GM19351 (cell line): ENCODE data around the gene EXOG.

Source experiments
- ATAC-seq: cut with Tn5 transposase; IDR thresholded peaks from one replicate; pipeline ENCODE4 v1.9.1; 2021; ENCODE audit warnings: mild to moderate bottlenecking, moderate library complexity; ENCODE audit not compliant: unreplicated experiment

Gene EXOG

DNA sequence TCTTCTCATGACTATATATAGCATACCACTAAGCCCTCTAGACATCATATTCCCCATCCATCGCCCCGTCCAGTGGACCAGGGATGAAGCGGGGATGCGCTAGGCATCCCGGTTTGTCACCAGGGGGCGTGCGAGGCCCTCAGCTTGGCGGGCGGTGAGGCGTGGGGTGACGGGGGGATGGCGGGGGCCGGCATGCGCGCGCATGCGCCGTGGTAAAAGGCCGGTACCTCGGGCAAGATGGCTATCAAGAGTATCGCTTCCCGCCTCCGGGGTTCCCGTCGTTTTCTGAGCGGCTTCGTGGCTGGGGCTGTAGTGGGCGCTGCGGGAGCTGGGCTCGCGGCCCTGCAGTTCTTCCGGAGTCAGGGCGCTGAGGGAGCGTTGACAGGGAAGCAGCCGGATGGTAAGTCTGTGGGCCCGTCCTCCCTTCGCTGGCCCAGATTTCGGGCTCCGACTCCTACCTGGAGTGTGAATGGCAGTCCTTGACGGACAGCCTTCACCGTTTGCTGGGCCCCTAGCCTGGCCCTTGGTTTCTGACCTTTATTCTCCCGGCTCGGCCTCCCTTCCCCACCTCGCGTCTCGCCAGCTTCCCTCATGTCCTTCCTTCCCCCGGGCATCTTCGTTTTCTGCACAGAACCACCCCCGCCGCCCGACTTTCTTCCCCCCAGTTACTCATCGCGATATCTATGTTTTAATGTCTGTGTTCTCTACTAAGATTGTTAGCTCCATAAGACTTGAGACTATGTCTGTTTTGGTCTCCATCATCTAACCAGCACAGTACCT, at the start of gene EXOG:
EXOG (plus strand) TSS at position 210 of the 780 bp plus-strand sequence; CDS start at position 238, 28 bp downstream.
- peak; percentile 89 for ATAC-seq

- ATAC-seq = no peak
Observed at GRCh38 chr3:38446812-38447211, 49.3 kb upstream of the EXOG start.

- ATAC-seq = no peak
Observed at GRCh38 chr3:38450853-38451252, 45.3 kb upstream of the EXOG start.

- peak; percentile 47 for ATAC-seq
Observed at GRCh38 chr3:38453075-38453912, 42.8 kb upstream of the EXOG start, which contains the start of gene ACVR2B. Gene ACVR2B, plus strand, starts transcription at chr3:38453890. Its CDS starts 433 bp downstream, at chr3:38454323.

GRCh38 chr3:38453913-38454177, 42.3 kb upstream of the EXOG start:
- peak; percentile 21 for ATAC-seq

DNA sequence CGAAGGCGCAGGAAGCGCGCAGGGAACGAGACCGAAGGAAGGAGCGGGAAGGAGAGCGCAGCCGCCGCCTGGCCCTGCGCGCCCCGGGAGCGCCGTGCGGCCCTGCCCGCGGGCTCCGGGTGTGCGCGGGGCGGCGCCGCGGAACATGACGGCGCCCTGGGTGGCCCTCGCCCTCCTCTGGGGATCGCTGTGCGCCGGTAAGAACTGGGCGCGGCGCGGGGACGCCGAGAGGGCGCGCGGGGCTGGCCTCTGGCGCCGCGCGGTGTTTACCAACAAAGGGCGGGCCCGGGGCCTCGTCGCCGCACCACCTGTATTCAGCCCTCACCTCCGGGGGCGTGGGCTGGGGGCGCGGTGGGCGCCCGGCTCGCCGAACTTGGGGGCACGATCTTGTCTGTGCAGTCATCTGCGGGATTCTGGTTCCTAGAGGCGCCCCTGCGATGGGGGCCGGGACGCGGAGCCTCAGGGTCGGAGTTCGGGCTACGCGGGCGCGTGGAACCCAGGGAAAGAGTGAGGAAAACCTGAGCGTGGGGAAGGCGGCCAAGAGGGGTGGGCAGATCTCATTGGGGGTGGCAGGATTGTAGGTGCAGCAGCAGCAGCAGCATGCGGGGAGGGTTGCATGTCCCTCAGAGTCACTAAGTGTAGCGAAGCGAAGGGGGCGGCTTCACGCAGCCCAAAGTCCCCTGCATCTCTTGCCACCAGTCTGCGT, 41.8 kb upstream of the EXOG start:
- ATAC-seq = peak; percentile 36

DNA sequence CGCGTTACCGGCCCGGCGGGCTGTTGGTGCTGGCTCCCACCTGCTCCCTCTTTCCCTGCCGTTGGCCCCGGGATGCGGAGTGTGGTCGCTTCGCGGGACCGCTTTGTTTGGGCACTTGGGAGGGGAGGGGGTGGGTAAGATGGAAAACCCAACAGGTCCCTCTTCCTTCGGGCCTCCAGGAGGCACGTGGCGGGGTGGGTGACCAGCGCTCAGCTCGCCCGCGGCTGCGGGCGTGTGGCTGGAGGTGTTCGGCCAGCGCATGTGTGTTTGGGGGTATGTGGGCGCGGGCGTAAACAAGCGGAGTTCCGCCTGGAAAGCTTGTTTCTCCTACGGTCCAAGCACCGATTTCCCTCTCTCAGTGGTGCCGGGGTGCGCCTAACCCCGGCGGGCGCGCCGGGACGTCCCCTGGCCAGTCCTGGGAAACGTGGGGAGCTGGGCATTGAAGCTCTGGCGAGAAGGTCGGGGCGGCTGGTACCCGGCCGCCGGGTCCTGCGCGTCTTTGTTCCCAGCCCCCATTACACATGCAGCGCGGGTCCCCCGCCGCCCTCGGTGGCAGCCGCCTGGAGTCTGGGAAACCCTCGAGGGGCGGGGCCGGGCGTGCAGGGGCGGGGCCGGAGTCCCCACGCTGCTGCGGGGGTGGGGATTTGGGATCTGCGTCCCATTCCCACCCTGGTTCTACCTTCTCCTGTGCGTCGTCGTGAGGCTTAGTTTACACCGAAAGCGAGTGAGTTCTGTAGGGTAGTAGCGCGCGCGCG, 41.1 kb upstream of the EXOG start:
- ATAC-seq = no peak

DNA sequence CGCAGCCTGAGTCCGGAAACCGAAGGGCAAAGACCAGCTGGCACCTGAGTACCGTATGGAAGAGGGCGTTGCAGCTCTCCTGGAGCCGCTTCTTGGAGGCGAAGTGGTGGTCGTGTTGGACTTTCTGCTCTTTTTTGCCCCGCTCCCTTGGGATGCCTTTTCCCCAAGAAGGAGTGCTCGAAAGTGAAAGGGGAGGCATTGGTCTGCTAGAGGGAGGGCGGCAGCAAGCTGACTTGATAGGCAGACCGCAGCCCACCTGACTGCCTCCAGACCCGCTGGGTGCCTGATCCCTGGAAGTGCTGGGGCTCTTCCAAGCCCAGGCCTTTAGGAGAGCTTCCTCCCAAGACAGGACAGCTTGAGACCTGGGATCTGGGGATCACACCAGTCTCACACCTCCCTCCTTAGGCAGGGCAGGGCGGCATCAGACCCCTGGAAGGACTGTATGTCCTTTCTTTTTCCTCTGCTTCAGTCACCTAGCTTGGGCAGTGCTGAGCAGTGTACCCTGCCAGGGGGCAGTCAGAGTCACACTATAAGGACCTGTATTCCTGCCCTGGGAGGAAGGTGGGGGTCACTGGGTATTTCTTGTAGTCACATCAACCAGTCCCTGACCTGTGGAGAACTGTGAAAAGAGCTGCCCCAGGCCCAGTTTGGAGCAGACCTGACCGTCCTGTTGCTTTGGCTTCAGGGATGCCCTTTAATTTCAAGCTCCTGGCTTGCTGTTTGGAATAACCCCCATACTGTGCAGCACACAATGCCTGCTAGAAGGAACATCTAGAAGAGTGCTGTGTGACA, 40.3 kb upstream of the EXOG start:
- ATAC-seq = no peak

DNA sequence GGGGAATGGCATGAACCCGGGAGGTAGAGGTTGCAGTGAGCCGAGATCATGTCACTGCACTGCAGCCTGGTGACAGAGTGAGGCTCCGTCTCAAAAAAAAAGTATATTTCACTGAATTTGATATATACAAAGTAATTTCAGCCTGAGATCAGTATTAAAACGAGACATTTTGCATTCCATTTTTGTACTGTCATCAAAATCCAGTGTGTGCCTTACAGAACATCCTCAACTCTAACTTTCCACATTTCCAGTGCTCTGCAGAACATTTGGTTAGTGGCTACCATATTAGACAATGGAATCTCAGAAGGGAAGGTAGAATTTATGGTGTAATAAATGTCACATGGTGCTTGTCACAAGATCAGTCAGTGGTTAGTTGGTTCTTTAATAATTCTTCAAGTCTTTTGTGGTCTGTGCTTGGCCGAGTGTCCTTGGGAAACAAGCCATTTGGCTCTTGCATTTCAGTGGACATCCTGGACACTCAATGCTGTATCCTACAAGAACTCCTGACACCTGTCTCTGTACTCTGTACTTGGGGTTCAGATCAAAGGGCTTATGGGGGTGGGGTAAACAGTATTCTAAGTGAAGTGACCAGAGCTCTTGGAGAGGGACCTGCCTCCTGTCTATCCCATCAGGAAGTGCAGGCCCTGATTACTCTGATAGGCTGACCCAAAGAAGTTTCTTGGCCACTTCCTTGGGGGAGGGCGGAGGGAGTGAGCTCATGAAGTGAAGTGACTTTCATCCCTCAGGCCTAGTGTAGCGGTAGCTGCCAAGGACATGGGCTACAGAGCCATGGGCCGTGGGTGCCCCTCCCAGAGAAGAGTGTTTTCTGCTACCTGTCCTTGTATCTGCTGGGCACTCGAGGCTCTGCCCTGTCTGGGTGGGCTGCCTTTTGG, 38.8 kb upstream of the EXOG start:
- ATAC-seq = no peak

- ATAC-seq = no peak
Observed at GRCh38 chr3:38458796-38459498, 37.2 kb upstream of the EXOG start.

DNA sequence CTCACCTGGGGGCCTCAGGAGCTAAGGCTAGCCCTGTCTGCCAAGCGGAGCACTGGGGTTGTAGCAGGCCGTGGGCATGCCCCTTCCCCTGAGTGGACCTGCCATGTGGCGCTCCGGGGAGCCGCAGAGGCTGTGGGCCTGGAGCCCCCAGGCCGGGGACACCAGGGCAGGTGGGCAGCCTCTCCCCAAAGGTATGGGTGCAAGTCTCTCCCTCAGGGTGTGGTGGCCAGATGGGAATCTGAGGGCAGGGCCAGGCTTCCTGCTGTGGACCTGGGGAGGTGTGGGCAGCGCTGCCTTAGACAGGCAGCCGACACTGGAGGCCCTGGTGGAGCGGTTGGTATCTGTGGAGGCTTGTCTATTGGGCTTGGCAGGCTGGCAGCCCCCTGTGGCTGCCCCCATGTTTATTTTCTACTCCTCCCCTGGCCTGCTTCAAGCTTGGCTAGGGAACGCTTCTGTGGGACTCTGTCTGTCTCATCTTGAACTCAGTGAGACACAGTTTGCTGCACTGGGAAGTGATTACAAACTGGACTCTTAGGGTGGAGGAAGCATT, 36.6 kb upstream of the EXOG start:
- ATAC-seq = no peak

- ATAC-seq = no peak
Observed at GRCh38 chr3:38460377-38461270, 35.5 kb upstream of the EXOG start.

DNA sequence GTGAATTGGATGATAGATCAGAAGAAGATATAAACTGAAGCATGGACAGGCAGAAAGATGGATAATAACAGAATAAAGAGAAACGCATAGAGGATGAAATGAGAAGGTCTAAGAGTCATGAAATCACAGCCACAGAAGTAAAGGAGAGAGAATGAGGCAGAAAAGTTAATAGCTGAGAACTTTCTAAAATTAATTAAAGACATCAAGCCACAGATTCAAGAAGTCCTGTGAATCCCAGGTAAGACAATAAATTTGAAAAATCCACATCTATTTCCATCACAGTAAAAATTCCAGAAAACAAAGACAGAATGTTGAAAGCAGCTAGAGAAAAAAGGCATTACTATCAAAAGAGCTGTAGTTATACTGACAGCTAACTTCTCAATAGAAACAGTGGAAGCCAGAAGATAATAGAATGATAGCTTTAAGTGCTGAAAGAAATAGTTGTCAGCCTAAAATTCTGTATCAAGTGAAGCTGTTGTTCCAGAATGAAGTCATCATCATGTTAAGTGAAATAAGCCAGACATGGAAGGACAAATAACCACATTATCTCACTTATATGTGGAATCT, 30.5 kb upstream of the EXOG start:
- ATAC-seq = no peak

- no peak for ATAC-seq
Observed at GRCh38 chr3:38468765-38469164, 27.4 kb upstream of the EXOG start.

GRCh38 chr3:38469852-38470251, 26.3 kb upstream of the EXOG start:
- no peak for ATAC-seq

DNA sequence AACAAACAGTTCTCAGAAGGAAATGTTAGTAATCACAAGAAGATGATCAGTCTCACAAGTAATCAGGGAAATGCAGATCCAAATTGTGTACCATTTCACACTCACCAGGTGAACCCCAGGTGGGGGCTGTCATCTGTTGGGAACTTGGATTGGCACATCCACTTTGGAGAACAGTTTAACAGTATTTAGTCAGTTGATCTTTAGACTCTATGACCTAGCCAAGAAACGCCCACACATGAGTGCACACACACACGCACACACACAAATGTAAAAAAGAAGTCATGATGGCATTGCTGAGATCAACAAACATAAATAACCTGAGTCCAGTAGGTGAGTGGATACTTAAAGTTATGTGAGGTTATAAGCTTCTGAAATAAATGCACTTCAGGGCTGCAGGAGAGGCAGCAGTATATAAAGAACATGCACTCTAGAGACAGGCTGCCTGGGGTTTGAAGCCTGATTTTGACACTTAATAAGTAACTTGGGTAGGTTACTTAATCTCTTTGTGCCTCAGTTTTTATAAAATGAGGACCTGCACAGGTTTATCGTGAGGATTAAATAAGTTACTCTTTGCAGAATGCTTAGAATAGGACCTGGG, 24.8 kb upstream of the EXOG start:
- no peak for ATAC-seq
